ENCODE data around the gene CLIC5.

Gene CLIC5

GRCh38 chr6:45990162-45990561 lies 25.5 kb downstream of the CLIC5 start:
- no peak for DNase-seq

DNA sequence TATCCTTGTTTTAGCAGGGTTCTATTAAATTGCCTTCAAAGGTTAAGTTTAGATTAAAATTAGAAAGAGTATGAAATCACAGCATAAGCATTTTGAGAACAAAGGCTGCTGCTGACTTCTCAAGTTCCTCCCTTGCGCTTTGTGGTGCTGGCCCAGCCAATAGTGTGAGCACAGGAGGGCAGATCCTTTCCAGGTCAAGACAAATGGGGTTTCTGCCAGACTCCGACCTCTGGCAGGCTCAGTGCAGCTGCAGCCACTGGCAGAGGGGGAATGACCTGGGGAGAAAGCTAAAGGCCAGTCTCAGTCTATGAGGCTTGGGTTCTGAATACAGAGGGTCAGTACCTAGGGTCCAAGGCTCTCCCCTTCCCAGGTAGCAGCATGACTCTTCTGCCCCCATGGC lies 27.0 kb downstream of the CLIC5 start:
- DNase-seq: no peak

GRCh38 chr6:45987856-45988255 lies 27.8 kb downstream of the CLIC5 start:
- DNase-seq: no peak

GRCh38 chr6:45986746-45987274 lies 28.9 kb downstream of the CLIC5 start:
- DNase-seq: no peak

- no peak for DNase-seq
Observed at GRCh38 chr6:45984788-45985425, 30.8 kb downstream of the CLIC5 start.

- no peak for DNase-seq
Observed at GRCh38 chr6:45984347-45984746, 31.3 kb downstream of the CLIC5 start.

DNA sequence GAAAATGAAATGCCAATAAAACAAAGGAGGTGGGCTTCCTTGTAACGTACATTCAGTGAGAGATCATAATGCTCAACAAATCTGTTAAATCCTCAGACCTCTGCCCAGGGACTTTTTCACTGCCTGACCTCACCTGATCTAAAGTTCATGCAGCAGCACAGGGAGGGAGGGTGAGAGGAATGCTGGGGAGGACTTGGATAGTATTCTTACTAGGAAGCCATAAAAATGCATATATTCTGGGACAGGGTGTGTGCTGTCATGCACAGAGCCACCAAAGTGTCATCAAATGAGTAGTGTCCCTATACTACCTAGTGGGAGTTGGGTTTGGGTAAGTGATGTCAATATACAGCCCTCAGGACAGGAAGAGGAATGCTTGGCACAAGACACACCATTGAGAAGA lies 32.6 kb downstream of the CLIC5 start:
- no peak for DNase-seq

DNA sequence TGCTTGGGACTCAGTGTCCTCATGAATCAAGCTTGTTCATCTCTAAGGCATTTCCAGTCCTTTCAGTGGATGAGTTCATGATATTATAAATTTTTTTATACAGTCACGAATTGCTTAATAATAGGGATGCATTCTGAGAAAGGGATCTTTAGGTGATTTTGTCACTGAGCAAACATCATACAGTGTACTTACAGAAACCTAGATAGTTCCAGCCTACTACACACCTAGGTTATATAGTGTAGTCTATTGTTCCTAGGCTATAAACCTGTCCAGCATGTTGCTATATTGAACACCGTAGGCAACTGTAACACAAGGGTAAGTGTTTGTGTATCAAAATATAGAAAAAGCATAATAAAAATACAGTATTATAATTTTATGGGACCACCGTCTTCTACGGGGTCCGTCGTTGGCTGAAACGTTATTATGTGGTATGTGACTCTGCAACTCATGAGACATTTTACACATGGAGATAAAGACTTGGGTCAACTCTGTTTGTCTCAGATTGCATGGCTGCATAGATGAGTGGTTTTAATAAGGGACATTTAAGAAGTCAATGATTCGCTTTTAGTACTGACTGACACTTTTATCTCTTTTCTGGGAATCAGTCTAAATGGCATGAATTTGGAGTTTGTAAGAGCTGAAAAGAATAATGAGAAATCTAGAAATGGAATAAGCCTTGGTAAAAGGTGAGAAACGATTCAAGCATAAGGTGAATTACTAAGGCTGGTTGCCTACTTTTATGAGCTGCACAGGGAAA lies 33.2 kb downstream of the CLIC5 start:
- no peak for DNase-seq

- no peak for DNase-seq
Observed at GRCh38 chr6:45981046-45981445, 34.6 kb downstream of the CLIC5 start.

- DNase-seq: no peak
Observed at GRCh38 chr6:45979311-45979710, 36.3 kb downstream of the CLIC5 start.

DNA sequence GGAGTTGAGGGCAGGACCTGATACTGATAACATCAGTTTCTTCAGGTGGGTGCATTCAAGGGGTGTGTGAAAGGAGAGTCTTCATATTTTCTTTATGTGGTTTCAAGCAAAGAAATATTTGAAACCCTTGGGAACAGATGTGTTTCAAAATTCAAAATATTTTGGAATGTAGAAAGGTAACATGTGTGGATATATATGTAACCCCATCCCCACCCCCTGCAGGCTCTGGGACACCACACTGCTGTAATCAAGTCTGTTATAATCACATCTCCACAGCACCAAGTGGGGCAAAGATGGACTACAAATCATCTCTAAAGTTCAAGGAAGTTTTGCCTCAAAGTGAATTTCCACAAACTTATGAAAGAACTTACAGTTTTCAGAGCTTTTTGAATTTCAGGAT lies 41.1 kb downstream of the CLIC5 start:
- DNase-seq: no peak

- no peak for DNase-seq
Observed at GRCh38 chr6:45972795-45973503, 42.7 kb downstream of the CLIC5 start.

GRCh38 chr6:45971287-45971686 lies 44.4 kb downstream of the CLIC5 start:
- DNase-seq: no peak

DNA sequence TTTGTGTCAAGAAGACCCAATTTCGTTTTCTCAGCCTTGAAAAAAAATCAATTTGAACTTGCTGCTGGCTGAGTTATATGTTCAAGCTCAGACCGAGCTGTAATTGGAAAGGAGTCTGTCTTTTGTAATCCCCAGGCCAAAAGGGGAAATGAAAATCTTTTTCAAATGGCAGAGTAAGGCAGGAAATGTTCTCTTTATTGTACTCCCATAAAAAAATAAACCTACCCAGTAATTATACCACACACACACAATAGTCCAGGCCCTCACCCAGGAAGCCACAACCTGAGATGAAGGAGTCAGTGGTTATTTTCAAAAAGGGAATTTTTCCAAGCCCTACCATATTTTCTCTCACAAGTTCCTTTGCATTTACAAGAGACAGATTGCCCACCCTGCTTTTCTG lies 45.3 kb downstream of the CLIC5 start:
- no peak for DNase-seq

- no peak for DNase-seq
Observed at GRCh38 chr6:45969883-45970282, 45.8 kb downstream of the CLIC5 start.

DNA sequence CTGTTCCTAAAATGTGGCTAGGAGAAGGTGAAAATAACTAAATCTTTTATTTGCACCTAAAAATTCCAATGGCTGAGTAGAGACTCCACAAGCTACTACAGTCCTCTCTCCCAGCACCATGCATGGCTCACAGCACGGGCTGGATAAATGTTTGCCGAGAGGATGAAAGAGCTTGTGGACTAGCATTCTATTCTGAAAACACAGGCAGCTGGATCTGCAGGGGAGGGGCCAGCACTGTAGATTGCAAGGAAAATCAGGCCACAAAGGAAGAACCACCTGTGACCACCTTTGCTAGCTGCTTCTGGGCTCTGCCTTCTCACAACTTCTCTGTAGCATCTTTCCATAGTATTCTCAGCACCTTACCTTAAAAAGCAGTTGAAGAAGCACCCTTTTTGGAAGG lies 46.6 kb downstream of the CLIC5 start:
- no peak for DNase-seq

DNA sequence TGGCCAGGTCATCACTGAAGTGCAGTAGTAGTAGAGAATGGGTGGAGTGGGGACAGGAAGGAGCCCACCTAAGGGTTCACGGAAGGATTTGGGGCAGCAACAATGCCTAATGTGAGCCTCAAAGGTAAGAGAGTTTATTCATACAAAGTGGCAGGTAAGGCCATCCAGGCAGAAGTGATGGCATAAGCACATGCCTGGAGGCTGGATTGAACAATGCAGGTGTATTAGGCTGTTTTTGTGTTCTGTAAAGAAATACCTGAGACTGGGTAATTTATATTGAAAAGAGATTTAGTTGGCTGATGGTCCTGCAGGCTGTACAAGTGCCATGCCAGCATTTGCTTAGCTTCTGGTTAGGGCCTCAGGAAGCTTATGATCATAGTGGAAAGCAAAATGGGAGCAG lies 48.3 kb downstream of the CLIC5 start:
- DNase-seq: no peak

GRCh38 chr6:45966797-45967196 lies 48.9 kb downstream of the CLIC5 start:
- DNase-seq: no peak

- DNase-seq: no peak
Observed at GRCh38 chr6:45966340-45966739, 49.3 kb downstream of the CLIC5 start.

- DNase-seq: no peak
Observed at GRCh38 chr6:45965792-45966191, 49.9 kb downstream of the CLIC5 start.

GRCh38 chr6:45965007-45965406 lies 50.7 kb downstream of the CLIC5 start:
- DNase-seq: no peak

GRCh38 chr6:45964300-45964699 lies 51.4 kb downstream of the CLIC5 start:
- no peak for DNase-seq

DNA sequence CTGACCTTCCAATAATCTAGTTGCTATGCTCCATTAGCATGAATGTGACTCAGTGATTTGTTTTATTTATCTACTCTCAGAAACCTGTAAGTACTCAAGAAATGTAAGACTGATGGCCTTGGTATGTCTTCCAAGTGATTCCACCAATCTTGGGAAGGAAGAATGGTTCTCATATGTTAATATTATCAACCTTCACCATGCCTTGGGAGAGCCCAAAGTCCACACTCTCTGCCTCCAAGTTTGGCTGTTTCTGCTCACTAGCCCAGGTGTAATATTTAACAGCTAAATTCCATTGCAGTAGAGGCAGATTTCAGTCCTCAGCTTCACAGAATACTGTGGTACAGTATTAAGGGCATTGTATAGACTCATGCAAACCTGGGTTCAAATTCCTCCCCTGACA lies 51.8 kb downstream of the CLIC5 start:
- DNase-seq: no peak

- DNase-seq: no peak
Observed at GRCh38 chr6:45961125-45961524, 54.5 kb downstream of the CLIC5 start.

Measured in NCI-H2081 treated with DMSO at 0.1 percent for 48 hours (cell line).